LNCAP (cell line): ENCODE results near the gene DTNA.

Experiments
- TF ChIP-seq, protein P1 (sequence below): fragments of 450-650 bp; IDR thresholded peaks from 2 replicates; pipeline ENCODE4 v1.5.1; 2017; ENCODE audit warnings: mild to moderate bottlenecking

Gene DTNA

DNA sequence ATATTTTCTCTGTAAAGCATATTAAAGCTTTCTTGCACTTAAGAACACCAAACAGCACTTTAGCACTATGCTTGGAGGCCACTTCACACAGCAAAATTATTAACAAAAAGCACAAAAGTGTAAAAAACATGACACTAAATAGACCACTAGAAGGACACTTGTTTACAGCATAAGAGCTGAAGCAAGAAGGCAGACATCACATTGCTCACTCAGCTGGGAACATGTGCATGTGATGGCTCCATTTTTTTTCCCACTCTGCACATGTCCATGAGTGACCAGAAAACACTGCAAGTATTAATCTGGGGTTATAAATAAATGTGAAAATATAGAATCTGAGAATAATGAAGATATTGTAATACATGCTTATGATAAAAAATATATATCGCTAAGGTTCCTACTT is 228.0 kb downstream of the DTNA start:
- TF ChIP-seq, protein P1, sequence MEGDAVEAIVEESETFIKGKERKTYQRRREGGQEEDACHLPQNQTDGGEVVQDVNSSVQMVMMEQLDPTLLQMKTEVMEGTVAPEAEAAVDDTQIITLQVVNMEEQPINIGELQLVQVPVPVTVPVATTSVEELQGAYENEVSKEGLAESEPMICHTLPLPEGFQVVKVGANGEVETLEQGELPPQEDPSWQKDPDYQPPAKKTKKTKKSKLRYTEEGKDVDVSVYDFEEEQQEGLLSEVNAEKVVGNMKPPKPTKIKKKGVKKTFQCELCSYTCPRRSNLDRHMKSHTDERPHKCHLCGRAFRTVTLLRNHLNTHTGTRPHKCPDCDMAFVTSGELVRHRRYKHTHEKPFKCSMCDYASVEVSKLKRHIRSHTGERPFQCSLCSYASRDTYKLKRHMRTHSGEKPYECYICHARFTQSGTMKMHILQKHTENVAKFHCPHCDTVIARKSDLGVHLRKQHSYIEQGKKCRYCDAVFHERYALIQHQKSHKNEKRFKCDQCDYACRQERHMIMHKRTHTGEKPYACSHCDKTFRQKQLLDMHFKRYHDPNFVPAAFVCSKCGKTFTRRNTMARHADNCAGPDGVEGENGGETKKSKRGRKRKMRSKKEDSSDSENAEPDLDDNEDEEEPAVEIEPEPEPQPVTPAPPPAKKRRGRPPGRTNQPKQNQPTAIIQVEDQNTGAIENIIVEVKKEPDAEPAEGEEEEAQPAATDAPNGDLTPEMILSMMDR: no peak
